H1 (cell line): Measurements from ENCODE around the gene LIN28B. TPM values are rescaled to one million over a fixed set of nuclear protein-coding genes. Genes with fewer than 3 reads are reported as not detected.
A peak's percentile ranks its signal among the peaks of the same experiment; 100 is the strongest.

Source experiments
- CREB1 ChIP-seq: IDR thresholded peaks from 2 replicates; pipeline ENCODE4 v1.6.1; 2012; ENCODE audit warnings: inconsistent platforms
- EP300 ChIP-seq, 2 experiments: IDR thresholded peaks; 1 replicate in 1 of 2; 2 replicates in 1 of 2; pipeline ENCODE4 v1.6.1; 2011 to 2012; ENCODE audit warnings: low read depth in 2 of 2, low read length in 2 of 2, mild to moderate bottlenecking in 2 of 2, borderline replicate concordance in 1 of 2, inconsistent platforms in 1 of 2, moderate library complexity in 1 of 2
- POLR2AphosphoS5 ChIP-seq: IDR thresholded peaks from 2 replicates; pipeline ENCODE4 v1.6.1; 2011; ENCODE audit warnings: low read depth, low read length
- POU5F1 ChIP-seq: IDR thresholded peaks from 2 replicates; pipeline ENCODE4 v1.6.1; 2011; ENCODE audit warnings: low read depth, mild to moderate bottlenecking, low read length, moderate library complexity
- RAD21 ChIP-seq, 2 experiments: IDR thresholded peaks in 1 of 2; conservative IDR thresholded peaks in 1 of 2; 2 replicates each; pipeline ENCODE4 v1.6.1; 2011; ENCODE audit warnings: low read depth in 2 of 2, low read length in 2 of 2, improper control_type of control experiment in 1 of 2, inconsistent platforms in 1 of 2, mild to moderate bottlenecking in 1 of 2, moderate library complexity in 1 of 2
- TAF1 ChIP-seq: IDR thresholded peaks from 2 replicates; pipeline ENCODE4 v1.6.1; 2011; ENCODE audit warnings: mild to moderate bottlenecking, low read depth, low read length
- TAF7 ChIP-seq: optimal IDR thresholded peaks from 2 replicates; pipeline ENCODE3; 2011; ENCODE audit warnings: low read depth, mild to moderate bottlenecking, inconsistent platforms, low read length, moderate library complexity, borderline replicate concordance
- polyA plus RNA-seq, 7 experiments: library from polyadenylated mRNA; depleted of rRNA in 3 of 7; stranded (reverse) in 5 of 7; unstranded in 2 of 7; fragments of >200 nt in 5 of 7; fragments of 200-250 nt in 2 of 7; gene quantifications; 1 replicate in 5 of 7; 2 replicates in 1 of 7; 4 replicates in 1 of 7; pipeline versions ENCODE4 v1.2.1 to v1.2.3, GENCODE V29; 2011 to 2013; ENCODE audit warnings: missing spikeins in 2 of 7, mixed read lengths in 2 of 7
- total RNA-seq: library from RNA; stranded (reverse); fragmentation: NEBNext Ultra II Directional; extraction: Animal tissue kit (Norgen Biotek cat#: 25700); gene quantifications from 2 replicates; pipeline ENCODE4 v1.2.1, GENCODE V29; 2021

LIN28B gene
- total and polyA plus RNA-seq, 2 of the 8 experiments (the other 6 are each of a cell fraction or from before 2014, with no cell fraction given), result 27.4 to 94.7 TPM

DNA sequence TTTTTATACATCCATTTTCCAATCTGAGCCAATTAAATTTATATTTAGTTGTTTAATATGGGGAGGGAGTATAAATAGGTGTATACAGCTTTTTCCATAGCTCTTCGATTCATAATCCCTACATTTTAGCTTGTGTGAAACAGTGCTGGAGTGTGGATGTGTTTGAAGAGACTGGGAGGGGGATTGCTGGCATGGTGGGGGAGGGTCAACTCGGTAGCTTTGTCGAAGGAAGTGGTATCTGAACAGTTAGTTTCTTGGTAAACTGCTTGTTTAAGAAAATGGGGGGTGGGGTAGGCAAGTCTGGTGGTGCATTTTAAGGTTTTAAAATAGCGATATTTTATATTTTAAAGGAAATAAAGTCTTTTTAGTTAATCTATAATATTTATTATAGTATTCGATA lies 1.4 kb upstream of the LIN28B start (continued):
- TF ChIP-seq CREB1 (peak; percentile 26; the same call in 1 of the 2 replicates), TAF1 (peak; percentile 35; the same call in 1 of the 2 replicates), RAD21 (IDR thresholded peaks at IDR 0.05 in 1 of 2, conservative IDR thresholded peaks at IDR 0.05 in 1 of 2; ENCODE audit: low read depth in 2 of 2, low read length in 2 of 2) (peak in 1 of 2 experiments; percentile 8; a peak in 1 of 4 replicates), TAF7 (peak; percentile 62), EP300 (IDR thresholded peaks at IDR 0.05; ENCODE audit: borderline replicate concordance in 1 of 2, low read depth in 2 of 2, low read length in 2 of 2) (0 out of 3 replicates have a peak, but pooled peaks of 1 of the 2 experiments have one; percentile 24), POLR2AphosphoS5 (peak; percentile 78), POU5F1 (no peak)
